Thyroid gland (tissue), 4 donors: ENCODE data around the gene GPR12. TPM values are rescaled to one million over a fixed set of nuclear protein-coding genes. Genes with fewer than 3 reads are reported as not detected.

Experiments used
- DNase-seq, 2 donors: peaks; one replicate each; pipeline ENCODE4 v3.0.0-alpha.2; 2019
- H3K27ac ChIP-seq, 3 donors: fragments of 200-600 bp; sonication (generic); 1 replicate in 2 of 3; 2 replicates in 1 of 3; pipeline ENCODE4 v1.5.1; 2016 to 2019; ENCODE audit warnings: mild to moderate bottlenecking in 1 of 3, moderate library complexity in 1 of 3
- H3K27me3 ChIP-seq: fragments of 200-600 bp; sonication (generic); one replicate; pipeline ENCODE4 v1.5.1; 2019
- H3K36me3 ChIP-seq, 2 donors: fragments of 200-600 bp; sonication (generic); one replicate each; pipeline ENCODE4 v1.5.1; 2016 to 2019
- H3K4me1 ChIP-seq, 2 donors: fragments of 200-600 bp; sonication (generic); one replicate each; pipeline ENCODE4 v1.5.1; 2017 to 2019
- H3K4me3 ChIP-seq, 3 donors: fragments of 200-600 bp; sonication (generic); replicated peaks in 1 of 3; 1 replicate in 2 of 3; 2 replicates in 1 of 3; pipeline ENCODE4 v1.5.1; 2016; ENCODE audit warnings: mild to moderate bottlenecking in 1 of 3
- H3K9me3 ChIP-seq: fragments of 200-600 bp; sonication (generic); one replicate; pipeline ENCODE4 v1.5.1; 2017
- CTCF ChIP-seq, 6 experiments: fragments of 200-600 bp in 3 of 6; fragments of 450-650 bp in 3 of 6; sonication (generic) in 3 of 6; IDR thresholded peaks; one replicate each; pipeline ENCODE4 v1.5.1; 2016 to 2019; ENCODE audit warnings: antibody characterized with exemption in 6 of 6, mild to moderate bottlenecking in 2 of 6, inconsistent platforms in 1 of 6, moderate library complexity in 1 of 6
- POLR2A ChIP-seq, 2 donors: fragments of 450-650 bp; IDR thresholded peaks; one replicate each; pipeline ENCODE4 v1.6.1; 2017; ENCODE audit warnings: antibody characterized with exemption in 2 of 2, mild to moderate bottlenecking in 2 of 2, moderate library complexity in 1 of 2
- WGBS, 2 donors: methylation state at CpG; one replicate each; pipeline ENCODE4 v1.1.5; 2017; 5-methylcytosine and 5-hydroxymethylcytosine counted together
- intact Hi-C: fragments of 100-400 bp; cut with DNase I; formaldehyde crosslinking; loops from one replicate; pipeline ENCODE4 v1.15.1; 2023
- total RNA-seq, 4 donors: library from RNA; depleted of rRNA; stranded (reverse); fragments of >200 nt; gene quantifications; one replicate each; pipeline ENCODE4 v1.2.3, GENCODE V29; 2016

The GPR12 gene
- total RNA-seq, 4 donors from 2014 or later = under 0.01 to 0.33 (median 0.33) TPM; not detected in 1

- H3K27ac ChIP-seq = no peak overlapping the region
- no peak overlapping the region for H3K4me3 ChIP-seq
- H3K9me3 ChIP-seq = no peaks in the 10 kb centered on the region
- DNase-seq = no peak
- intact Hi-C loops = no loop called here
- TF ChIP-seq CTCF (IDR thresholded peaks at IDR 0.05) = no peak
- TF ChIP-seq POLR2A (IDR thresholded peaks at IDR 0.05) = no peak
- WGBS, 2 donors = 53 to 54% methylated on average over 21 to 23 of the region's 26 CpGs
- no peaks in the 10 kb centered on the region for H3K4me1 ChIP-seq
- no peaks in the 10 kb centered on the region for H3K36me3 ChIP-seq
- no peaks in the 10 kb centered on the region for H3K27me3 ChIP-seq
Measured at GRCh38 chr13:26721251-26722121, 39.1 kb downstream of the GPR12 start.

DNA sequence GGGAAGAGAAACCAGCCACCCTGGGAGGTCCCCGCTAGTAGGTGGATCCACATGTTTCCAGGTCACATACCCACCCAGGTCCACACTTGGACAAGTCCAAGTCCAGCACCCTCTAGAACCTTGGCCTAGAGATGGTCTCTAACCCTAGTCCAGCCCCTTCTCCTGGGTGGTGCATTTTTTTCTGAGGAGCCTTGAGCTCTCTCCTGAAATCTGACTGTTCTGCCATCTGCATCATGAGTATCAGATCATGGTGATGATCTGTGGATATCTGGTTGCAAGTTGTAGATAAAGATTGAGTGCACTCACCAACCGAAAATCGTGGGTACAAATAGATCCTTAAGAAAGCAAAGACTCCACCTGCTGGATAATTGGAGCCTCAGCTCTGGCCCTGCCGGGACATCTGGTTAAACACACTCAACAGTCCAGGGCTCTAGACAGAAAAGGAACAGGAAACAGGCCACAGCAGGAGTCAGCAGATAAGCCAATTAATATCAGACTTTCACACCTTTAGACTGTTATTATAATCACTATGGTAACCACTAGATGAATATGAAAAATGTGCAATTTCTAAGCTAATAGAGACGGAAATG lies 41.1 kb downstream of the GPR12 start:
- DNase-seq = no peak
- 45 to 49% methylated on average over 5 of the region's 5 CpGs for WGBS, 2 donors
- intact Hi-C loops = no loop called here

DNA sequence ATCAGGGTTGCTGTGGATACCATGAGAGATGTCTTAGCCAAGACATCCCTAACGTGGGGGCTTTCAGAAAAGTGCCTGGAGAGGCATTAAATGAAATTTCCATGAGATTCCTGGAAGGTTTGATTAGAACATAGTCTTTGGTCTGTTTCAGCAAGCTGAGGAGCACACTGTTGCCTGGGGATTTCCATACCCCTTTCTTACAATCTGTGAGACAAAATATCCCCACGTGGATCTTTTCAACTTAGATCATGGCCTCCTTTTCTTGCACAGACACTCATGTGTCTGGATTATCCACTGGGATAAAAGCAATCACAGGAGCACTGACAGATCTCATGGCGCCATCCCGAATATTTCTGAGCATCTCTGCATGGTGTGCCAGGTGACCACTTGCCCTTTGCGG lies 41.7 kb downstream of the GPR12 start:
- no peak for TF ChIP-seq CTCF (IDR thresholded peaks at IDR 0.05)
- no peak for TF ChIP-seq POLR2A (IDR thresholded peaks at IDR 0.05)
- Histone ChIP-seq H3K27ac (no peak overlapping the region), H3K36me3 (no peaks in the 10 kb centered on the region), H3K4me3 (no peak overlapping the region), H3K27me3 (no peaks in the 10 kb centered on the region), H3K9me3 (no peaks in the 10 kb centered on the region), H3K4me1 (no peaks in the 10 kb centered on the region)
- WGBS, 2 donors = 83 to 93% methylated on average over 5 of the region's 5 CpGs
- DNase-seq = no peak
- intact Hi-C loops = no loop called here

More for the DNA sequence above, 41.1 kb downstream of the GPR12 start:
- H3K36me3 ChIP-seq = no peaks in the 10 kb centered on the region
- H3K9me3 ChIP-seq = no peaks in the 10 kb centered on the region
- H3K4me1 ChIP-seq = no peaks in the 10 kb centered on the region
- H3K27me3 ChIP-seq = no peaks in the 10 kb centered on the region
- no peak overlapping the region for H3K4me3 ChIP-seq
- H3K27ac ChIP-seq = no peak overlapping the region
- TF ChIP-seq POLR2A (IDR thresholded peaks at IDR 0.05) (no peak), CTCF (IDR thresholded peaks at IDR 0.05) (no peak)

DNA sequence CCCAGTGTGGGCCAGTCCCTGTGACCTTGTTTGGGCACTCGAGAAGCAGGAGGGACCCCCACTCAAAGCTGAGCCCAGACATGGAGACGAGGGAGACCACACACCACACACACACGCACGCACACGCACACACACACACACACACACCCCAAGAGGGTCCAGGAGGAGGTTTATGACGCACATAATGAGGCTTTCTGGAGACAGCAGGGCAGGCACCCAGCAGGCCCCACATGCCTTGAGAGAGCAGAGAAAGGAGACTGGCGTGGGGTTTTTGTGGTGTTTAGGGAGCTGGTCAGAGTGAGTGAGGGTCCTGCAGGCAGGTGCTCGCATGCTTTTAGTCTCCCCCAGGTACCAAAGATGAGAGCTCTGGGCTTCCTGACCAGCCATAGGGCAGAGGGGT lies 42.4 kb downstream of the GPR12 start:
- no peak overlapping the region for H3K27ac ChIP-seq
- TF ChIP-seq POLR2A (IDR thresholded peaks at IDR 0.05) (no peak), CTCF (IDR thresholded peaks at IDR 0.05) (no peak)
- no peaks in the 10 kb centered on the region for H3K36me3 ChIP-seq
- H3K4me3 ChIP-seq = no peak overlapping the region
- no peaks in the 10 kb centered on the region for H3K27me3 ChIP-seq
- intact Hi-C loops = no loop called here
- no peaks in the 10 kb centered on the region for H3K4me1 ChIP-seq
- WGBS, 2 donors = 82 to 86% methylated on average over 7 to 8 of the region's 8 CpGs
- DNase-seq = no peak
- H3K9me3 ChIP-seq = no peaks in the 10 kb centered on the region

- H3K27ac ChIP-seq = no peak overlapping the region
- H3K9me3 ChIP-seq = no peaks in the 10 kb centered on the region
- no peaks in the 10 kb centered on the region for H3K4me1 ChIP-seq
- no peak for TF ChIP-seq CTCF (IDR thresholded peaks at IDR 0.05)
- no peak for TF ChIP-seq POLR2A (IDR thresholded peaks at IDR 0.05)
- H3K27me3 ChIP-seq = no peaks in the 10 kb centered on the region
- WGBS, 2 donors = 76 to 79% methylated on average over 3 of the region's 3 CpGs
- no peaks in the 10 kb centered on the region for H3K36me3 ChIP-seq
- intact Hi-C loops = no loop called here
- no peak for DNase-seq
- H3K4me3 ChIP-seq = no peak overlapping the region
Measured at GRCh38 chr13:26716984-26717383, 43.6 kb downstream of the GPR12 start.
